HepG2 (cell line): ENCODE measurements around the gene EPO. TPM values are rescaled to one million over a fixed set of nuclear protein-coding genes. Genes with fewer than 3 reads are reported as not detected.

ENCODE experiments used
- ERF ChIP-seq: IDR thresholded peaks from 2 replicates; pipeline ENCODE4 v1.6.1; 2018; ENCODE audit warnings: missing biosample characterization, missing genetic modification reagents
- ETV5 ChIP-seq: IDR thresholded peaks from 2 replicates; pipeline ENCODE4 v1.6.1; 2018; ENCODE audit warnings: missing biosample characterization, missing genetic modification reagents, inconsistent platforms, borderline replicate concordance
- HBP1 ChIP-seq: IDR thresholded peaks from 2 replicates; pipeline ENCODE4 v1.6.1; 2016; ENCODE audit warnings: low read depth, control low read depth
- HES4 ChIP-seq: sonication (generic); formaldehyde crosslinking; IDR thresholded peaks from 2 replicates; pipeline ENCODE4 v1.9.0; 2021; ENCODE audit warnings: mild to moderate bottlenecking, missing genetic modification reagents, borderline replicate concordance
- HOXA3 ChIP-seq: sonication (generic); formaldehyde crosslinking; IDR thresholded peaks from 2 replicates; pipeline ENCODE4 v1.5.0; 2020; ENCODE audit warnings: missing genetic modification reagents
- KLF11 ChIP-seq: IDR thresholded peaks from 2 replicates; pipeline ENCODE4 v1.6.1; 2016; ENCODE audit warnings: missing compliant biosample characterization
- MTA1 ChIP-seq: sonication (generic); formaldehyde crosslinking; IDR thresholded peaks from 2 replicates; pipeline ENCODE4 v1.4.0; 2020; ENCODE audit warnings: missing genetic modification reagents, mild to moderate bottlenecking, borderline replicate concordance
- NONO ChIP-seq, 2 experiments: fragments of 450-650 bp in 1 of 2; sonication (generic) in 1 of 2; formaldehyde crosslinking in 1 of 2; IDR thresholded peaks in 1 of 2; conservative IDR thresholded peaks in 1 of 2; 2 replicates each; pipeline versions ENCODE4 v1.6.1 to v1.8.0; 2017 to 2022; ENCODE audit warnings: mild to moderate bottlenecking in 1 of 2, missing genetic modification reagents in 1 of 2, moderate library complexity in 1 of 2
- RXRA ChIP-seq: sonication (generic); formaldehyde crosslinking; IDR thresholded peaks from 2 replicates; pipeline ENCODE4 v1.5.1; 2020; ENCODE audit warnings: missing genetic modification reagents
- SOX5 ChIP-seq: IDR thresholded peaks from 2 replicates; pipeline ENCODE4 v1.6.1; 2016; ENCODE audit warnings: borderline replicate concordance
- TRIM24 ChIP-seq: sonication (generic); formaldehyde crosslinking; IDR thresholded peaks from 2 replicates; pipeline ENCODE4 v1.8.0; 2022; ENCODE audit warnings: mild to moderate bottlenecking, missing genetic modification reagents
- XRCC5 ChIP-seq: fragments of 200-400 bp; formaldehyde crosslinking; optimal IDR thresholded peaks from 2 replicates; pipeline ENCODE3; 2017; ENCODE audit warnings: mild to moderate bottlenecking, low read length
- ZBTB10 ChIP-seq: sonication (generic); formaldehyde crosslinking; IDR thresholded peaks from 2 replicates; pipeline ENCODE4 v1.4.0; 2020; ENCODE audit warnings: missing genetic modification reagents, borderline replicate concordance
- ZFP1 ChIP-seq: IDR thresholded peaks from 2 replicates; pipeline ENCODE4 v1.6.1; 2016
- ZNF225 ChIP-seq: sonication (generic); formaldehyde crosslinking; IDR thresholded peaks from 2 replicates; pipeline ENCODE4 v1.4.0; 2020; ENCODE audit warnings: mild to moderate bottlenecking, missing genetic modification reagents
- ZNF256 ChIP-seq: sonication (generic); formaldehyde crosslinking; conservative IDR thresholded peaks from 2 replicates; pipeline ENCODE4 v1.4.0; 2020; ENCODE audit warnings: missing genetic modification reagents
- ZNF318 ChIP-seq: sonication (generic); formaldehyde crosslinking; IDR thresholded peaks from 2 replicates; pipeline ENCODE4 v1.4.0; 2020; ENCODE audit warnings: mild to moderate bottlenecking, missing genetic modification reagents
- ZNF878 ChIP-seq: sonication (generic); formaldehyde crosslinking; IDR thresholded peaks from 2 replicates; pipeline ENCODE4 v1.8.1; 2023; ENCODE audit warnings: mild to moderate bottlenecking, missing genetic modification reagents, moderate library complexity
- polyA plus RNA-seq, 8 experiments: library from polyadenylated mRNA; depleted of rRNA in 3 of 8; stranded (reverse) in 7 of 8; unstranded in 1 of 8; fragments of >200 nt; fragmentation: Illumina TruSeq in 4 of 8; extraction: Trizol in 4 of 8; gene quantifications; 2 replicates each; pipeline versions ENCODE4 v1.2.1 to v1.2.3, GENCODE V29; 2011 to 2016; ENCODE audit warnings: low read depth in 4 of 8, missing spikeins in 1 of 8, mixed read lengths in 1 of 8; ENCODE audit not compliant: insufficient read depth in 1 of 8
- total RNA-seq, 5 experiments: library from RNA; depleted of rRNA; stranded (reverse); fragments of >200 nt; fragmentation: Illumina TruSeq; extraction: Trizol; gene quantifications; 2 replicates each; pipeline ENCODE4 v1.2.3, GENCODE V29; 2016; ENCODE audit warnings: low read depth in 1 of 5

EPO gene
- total and polyA plus RNA-seq, 2 of the 13 experiments (the other 11 are each of a cell fraction or from before 2014, with no cell fraction given): 10.3 to 25.7 TPM

GRCh38 chr7:100705320-100705752 lies 14.9 kb upstream of the EPO start (continued):
- TF ChIP-seq ZBTB10: peak; percentile 69; the same call in 1 of the 2 replicates
- peak; percentile 73; the same call in 1 of the 2 replicates for TF ChIP-seq MTA1 (CRISPR knock-in tag)
- peak; percentile 71; the same call in 1 of the 2 replicates for TF ChIP-seq ZNF225 (CRISPR knock-in tag)
- TF ChIP-seq HBP1 (CRISPR knock-in tag): 0 out of 2 replicates have a peak, but pooled peaks have one; percentile 7
- TF ChIP-seq XRCC5: peak; percentile 3
- TF ChIP-seq ERF (CRISPR knock-in tag): peak; percentile 17; the same call in 1 of the 2 replicates
- no peak for TF ChIP-seq KLF11
- 0 out of 2 replicates have a peak, but pooled peaks have one; percentile 39 for TF ChIP-seq HES4 (CRISPR knock-in tag)
- TF ChIP-seq ETV5 (CRISPR knock-in tag): peak; percentile 61; the same call in 1 of the 2 replicates
- TF ChIP-seq TRIM24 (CRISPR knock-in tag): no peak
- TF ChIP-seq ZNF318 (CRISPR knock-in tag): peak; percentile 77
- TF ChIP-seq ZFP1 (CRISPR knock-in tag): 0 out of 2 replicates have a peak, but pooled peaks have one; percentile 40
- TF ChIP-seq SOX5 (CRISPR knock-in tag): 0 out of 2 replicates have a peak, but pooled peaks have one; percentile 35
- TF ChIP-seq RXRA: 0 out of 2 replicates have a peak, but pooled peaks have one; percentile 2
- TF ChIP-seq NONO (IDR thresholded peaks at IDR 0.05): no peak
- TF ChIP-seq NONO (CRISPR knock-in tag; conservative IDR thresholded peaks at IDR 0.05): peak; percentile 40; the same call in 1 of the 2 replicates
- 0 out of 2 replicates have a peak, but pooled peaks have one; percentile 4 for TF ChIP-seq ZNF878 (CRISPR knock-in tag)
- peak; percentile 69; the same call in 1 of the 2 replicates for TF ChIP-seq ZNF256 (CRISPR knock-in tag)
- peak; percentile 19; the same call in 1 of the 2 replicates for TF ChIP-seq HOXA3
